NCI-H446 (cell line): ENCODE measurements around the gene ITPRIPL2.

Experiments used
- DNase-seq, 2 experiments: peaks; one replicate each; lab custom pipeline; 2025; lab: John Stamatoyannopoulos, UW

The ITPRIPL2 gene

DNA sequence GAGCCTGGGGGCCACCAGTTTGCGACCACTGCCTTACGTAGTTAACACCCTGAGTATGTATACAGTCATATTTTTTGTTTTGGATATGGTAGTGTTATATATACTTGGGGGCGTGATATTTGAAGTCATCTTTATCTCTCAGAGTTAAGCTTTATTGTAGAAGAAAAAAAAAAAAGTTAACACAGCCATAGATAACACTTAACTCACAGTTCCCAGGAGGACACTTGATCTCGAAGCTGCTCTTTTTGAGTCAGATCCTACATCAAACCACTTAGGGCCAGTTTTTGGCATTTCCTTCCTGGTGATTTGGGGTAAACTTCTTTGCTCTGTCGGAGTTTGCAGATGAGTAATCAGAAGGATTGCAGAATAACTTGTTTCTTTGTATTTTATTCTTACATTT is 5.8 kb downstream of the ITPRIPL2 start:
- DNase-seq = no peak

DNA sequence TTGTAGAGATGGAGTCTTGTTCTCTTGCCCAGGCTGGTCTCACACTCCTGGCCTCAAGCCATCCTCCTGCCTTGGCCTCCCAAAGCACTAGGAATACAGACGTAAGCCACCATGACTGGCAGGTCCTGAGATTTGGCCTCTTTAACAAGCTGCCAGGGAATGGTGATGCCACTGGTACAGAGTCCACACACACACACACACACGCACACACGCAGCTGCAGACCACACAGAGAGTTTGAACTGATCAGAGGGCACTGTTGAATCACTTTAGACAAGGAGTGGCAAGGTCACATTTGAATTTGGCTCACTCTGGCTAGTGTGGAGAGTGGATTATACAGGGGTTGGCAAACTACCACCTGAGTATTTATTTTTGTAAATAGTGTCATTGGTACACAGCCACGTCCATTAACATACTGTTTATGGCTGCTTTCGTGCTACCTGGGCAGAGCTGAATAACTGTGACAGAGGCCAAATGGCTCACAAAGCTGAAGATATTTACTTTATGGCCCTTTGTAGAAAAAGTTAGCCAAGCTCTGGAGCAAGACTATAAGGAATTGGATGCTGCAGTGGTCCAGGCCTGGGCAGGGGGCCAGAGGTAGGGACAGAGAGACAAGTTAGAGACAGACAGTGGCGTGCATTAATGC is 9.9 kb downstream of the ITPRIPL2 start:
- no peak for DNase-seq

DNA sequence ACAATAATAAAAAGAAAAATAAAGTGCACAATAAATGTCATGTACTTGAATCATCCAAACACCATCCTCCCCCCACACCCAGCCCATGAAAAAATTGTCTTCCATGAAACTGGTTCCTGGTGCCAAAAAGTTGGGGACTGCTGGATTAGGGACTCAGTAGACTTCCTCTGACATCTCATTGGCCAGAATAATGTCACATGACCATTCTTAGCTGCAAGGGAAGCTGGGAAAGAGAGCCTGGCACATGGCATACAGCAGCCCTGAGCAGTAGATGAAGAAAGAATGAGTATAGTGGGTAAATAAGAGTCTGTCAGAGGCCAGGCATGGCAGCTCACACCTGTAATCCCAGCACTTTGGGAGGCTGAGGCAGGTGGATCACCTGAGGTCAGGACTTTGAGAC is 12.5 kb downstream of the ITPRIPL2 start:
- DNase-seq = no peak

DNA sequence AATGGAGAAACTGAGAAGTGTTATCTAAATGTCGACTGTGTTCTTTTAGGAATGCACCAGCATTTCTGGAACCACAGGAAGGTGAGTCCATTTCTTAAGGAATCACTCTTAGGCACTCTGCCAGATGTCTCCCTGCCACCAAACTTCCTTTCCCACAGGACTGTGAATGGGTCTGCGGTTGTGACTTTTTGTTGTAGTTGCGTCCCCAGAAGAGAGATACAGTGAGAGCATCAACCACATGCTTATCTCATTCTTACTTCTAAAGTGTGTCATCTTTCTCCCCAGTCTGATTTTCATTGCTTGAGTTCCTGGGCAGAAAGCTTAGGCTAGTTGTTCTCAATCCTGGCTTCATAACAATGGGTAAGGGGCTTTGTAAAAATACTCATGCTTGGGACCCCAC is 13.4 kb downstream of the ITPRIPL2 start:
- no peak for DNase-seq

DNA sequence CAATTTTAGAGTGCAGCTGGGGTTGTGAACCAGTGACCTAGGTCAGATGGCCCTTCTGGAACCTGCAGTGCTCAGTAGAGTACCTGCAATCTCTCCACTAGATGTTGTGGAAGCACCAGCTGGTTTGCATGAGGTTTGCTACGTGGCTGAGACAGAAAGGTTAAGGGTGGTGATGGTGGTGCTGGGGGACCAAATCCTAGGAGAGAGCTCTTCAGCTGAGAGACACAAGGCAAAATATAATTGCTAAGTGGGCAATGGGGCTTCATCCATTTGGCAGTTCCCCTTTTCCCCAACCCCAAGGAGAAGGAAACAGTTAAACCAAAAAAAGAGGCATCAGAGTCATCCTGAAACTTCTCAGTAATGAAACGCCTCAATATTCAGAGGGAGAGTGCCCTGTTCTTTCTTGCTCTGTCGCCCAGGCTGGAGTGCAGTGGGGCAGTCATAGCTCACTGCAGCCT is 13.9 kb downstream of the ITPRIPL2 start:
- DNase-seq = no peak

DNA sequence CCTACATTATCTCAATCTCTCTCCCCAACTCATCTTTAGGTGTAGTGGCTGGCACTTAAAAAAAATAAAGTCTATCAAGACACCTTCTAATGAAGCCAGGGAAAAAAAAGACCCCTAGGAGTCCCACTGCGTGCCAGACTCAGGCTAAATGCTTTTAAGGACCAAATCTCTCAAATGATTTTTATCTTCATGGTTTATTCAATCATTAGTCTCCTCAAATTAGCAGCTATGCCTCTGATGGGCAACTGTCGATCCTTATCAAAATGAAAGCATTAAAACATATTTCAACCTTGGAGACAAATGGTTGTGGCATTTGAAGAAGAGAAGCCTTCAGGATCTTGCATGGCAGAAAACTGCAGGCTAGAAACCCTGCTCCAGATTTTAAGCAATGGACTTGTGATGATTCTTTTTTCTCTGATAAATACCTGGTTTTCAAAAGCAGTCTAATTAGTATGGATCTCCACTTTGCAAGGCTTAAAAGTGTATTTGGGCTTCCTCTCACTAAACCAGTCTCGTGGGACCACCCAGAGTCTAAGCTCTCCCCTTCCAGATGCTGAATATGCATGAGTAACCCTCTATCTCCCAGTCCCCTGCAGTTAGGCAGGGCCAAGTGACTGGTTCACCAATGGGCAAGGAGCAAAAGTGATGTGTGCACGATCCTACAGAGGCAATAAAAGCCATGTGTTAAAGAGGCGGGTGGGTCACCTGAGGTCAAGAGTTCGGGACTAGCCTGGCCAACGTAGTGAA is 14.9 kb downstream of the ITPRIPL2 start:
- DNase-seq = no peak

DNA sequence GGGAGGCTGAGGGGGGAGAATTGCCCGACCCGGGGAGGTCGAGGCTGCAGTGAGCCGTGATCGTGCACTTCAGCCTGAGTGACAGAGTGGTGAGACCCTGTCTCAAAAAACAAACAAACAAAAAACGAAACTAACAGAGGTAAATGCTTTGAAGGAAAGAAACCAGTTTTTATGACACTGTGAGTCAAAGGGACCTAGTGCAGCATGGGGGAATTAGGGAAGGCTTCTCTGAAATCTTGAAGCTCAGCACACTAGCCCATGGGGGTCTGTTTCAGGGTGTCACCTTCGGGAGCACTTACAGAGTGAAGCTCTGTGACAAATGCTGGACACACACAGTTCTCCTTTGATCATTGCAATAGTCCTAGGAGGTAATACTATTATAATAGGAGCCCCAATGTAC is 16.6 kb downstream of the ITPRIPL2 start:
- no peak for DNase-seq

DNA sequence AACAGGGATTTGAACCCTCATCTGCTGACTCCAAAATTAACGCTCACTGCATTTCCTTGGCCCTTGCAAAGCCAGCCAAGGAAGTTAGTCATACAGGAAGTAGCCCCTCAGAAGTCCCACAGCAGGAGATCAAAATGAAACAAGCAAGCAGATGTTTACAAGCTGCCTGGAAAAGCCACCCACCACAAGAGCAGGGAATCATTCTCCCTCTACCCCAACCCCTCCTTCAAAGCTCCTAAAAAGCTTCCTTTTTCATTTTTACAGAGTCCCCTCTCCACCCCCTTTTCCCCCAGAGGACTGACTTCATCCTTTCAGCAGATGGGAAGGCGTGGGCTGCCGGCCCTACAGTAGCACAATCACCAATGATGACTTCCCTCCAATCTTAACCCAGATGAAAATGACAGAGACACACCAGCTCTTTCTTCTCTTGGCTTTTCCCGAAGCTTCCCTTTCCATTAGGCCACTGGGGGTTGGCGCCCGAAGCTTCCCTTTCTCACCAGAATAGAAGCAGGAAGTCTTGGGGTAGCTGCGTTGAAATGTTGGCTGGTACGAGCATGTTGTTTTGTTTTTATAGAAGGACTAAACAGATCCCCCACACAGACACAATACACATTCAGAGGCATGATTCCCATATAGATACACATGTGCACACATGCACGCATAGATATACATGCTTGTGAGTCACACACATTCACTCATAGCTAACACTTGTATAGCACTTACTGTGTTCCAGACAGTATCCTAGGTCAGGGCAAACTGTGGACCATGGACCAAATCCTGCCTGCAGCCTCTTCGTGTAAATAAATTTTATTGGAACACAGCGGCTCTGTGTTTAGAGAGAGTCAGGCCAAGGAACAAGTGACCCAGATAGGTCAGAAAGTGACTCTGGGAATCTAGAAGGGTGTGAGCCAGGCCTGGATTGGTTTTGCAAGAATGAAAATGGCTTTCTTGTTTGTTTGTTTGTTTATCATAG is 17.4 kb downstream of the ITPRIPL2 start:
- no peak for DNase-seq

DNA sequence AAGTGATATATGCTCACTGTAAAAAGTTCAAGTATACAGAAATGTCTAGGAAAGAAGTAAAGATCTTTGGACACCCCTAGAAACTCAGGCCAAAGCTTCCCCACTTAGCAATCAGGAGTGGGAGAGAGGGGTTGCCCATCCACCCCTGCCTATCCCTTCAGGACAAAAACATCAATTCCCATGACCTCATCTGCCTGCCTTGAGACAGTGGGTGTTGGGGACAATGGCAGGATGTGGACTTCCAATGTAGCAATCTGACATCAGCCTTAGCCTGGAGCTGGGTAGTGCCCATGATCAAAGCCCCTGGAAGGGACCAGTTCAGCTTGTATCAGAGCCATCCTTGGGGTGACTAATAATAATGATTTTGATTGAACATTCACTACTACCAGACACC is 18.1 kb downstream of the ITPRIPL2 start:
- no peak for DNase-seq

DNA sequence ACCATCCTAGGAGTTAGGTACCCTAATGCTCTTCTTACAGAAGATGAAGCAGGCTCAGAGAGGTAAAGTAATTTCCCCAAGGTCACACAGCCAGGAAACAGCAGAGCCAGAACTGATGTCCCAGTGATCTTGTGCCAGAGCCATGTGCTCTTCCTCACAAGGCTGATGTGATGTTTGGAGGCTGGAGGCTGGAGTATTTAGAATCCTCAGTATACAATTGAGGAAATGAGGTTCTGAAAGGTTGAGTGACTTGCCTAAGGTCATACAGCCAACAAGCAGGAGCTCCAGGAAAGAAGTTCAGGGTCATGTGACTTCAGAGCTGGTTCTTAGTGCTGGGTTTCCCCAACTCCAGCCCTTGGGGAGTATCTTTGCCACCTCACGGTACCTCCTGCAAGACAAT is 18.5 kb downstream of the ITPRIPL2 start:
- DNase-seq = no peak

DNA sequence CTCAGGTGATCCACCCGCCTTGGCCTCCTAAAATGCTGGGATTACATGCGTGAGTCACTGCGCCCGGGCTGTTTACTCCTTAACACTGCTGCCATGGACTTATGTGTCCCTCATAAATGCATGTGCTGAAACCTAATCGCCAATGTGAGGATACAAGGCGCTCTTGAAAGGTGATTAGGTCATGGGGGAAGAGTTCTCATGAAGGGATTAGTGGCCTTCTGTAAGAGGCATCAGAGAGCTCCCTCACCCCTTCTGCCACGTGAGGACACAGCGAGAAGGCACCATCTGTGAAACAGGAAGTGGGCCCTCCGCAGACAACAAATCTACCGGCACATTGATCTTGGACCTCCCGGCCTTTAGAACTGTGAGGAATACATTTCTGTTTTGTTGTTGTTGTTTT is 19.1 kb downstream of the ITPRIPL2 start:
- no peak for DNase-seq

DNA sequence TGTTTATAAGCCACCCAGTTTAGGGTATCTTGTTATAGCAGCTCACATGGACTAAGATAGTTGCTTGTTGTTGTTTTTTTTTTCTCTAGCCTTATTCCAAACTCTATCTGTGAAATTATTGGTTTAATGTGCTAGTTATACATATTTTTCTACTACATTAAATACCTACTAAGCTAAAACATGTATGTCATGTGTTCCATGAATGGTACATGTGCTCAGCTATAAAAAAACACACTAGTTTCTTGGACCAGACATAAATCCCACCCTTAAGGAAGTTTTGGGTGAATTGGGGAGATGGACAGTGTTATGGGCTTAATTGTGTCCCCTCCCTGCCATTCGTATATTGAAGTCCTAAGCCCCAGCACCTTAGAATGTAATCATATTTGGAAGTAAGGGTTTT is 19.8 kb downstream of the ITPRIPL2 start:
- DNase-seq = no peak

DNA sequence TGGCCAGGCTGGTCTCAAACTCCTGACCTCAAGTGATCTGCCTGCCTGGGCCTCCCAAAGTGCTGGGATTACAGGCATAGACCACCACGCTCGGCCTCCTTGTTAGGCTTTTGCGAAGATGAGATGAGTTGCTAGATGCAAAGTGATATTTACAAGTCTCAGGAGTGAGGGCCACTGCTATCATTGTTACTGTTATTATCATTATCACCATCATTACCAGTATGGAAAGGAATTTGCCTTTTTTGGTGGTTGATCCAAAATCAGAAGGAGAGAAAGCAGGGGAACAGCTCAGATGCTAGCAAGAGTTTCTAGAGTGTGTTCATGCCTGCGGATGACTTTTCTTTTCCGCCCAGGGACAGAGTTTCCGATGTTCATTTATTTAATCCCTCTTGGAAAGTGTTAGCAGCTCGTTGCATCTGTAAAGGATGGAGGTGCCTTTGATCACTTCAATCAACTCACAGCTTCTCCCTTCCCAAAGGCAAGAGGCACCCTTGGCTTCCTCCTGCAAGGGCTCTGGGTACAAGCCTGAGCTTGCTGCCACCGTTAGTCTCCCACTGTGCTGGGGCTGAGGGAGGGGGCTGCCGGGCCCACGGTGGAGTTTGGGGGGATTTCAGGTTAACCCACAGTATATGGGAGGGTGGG is 21.6 kb downstream of the ITPRIPL2 start:
- no peak for DNase-seq

DNA sequence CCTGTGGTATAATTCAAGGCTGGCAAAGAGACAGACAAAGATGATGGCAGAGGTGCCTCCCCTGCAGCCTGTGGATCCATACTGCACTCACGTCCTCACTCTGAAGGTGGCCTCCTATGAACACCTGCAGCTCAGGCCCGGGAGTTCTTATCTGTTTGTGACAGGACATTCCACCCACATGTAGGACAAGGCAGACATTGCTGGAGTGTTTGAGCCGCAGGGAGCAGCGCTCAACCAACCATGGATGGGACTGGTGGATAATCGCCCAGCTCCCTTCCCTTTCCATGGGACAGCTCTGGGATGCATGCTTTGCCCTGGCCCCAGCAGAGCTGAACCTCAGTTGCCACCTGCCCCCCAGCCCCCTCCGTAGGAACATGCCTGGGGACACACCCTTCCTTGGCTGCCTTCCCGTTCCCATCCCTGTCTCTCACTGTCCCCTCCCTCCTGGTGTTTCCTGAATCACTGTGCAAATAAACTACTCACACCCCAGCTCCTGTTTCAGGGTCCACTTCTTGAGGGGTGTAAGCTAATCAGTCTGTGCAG is 22.2 kb downstream of the ITPRIPL2 start:
- DNase-seq = no peak

DNA sequence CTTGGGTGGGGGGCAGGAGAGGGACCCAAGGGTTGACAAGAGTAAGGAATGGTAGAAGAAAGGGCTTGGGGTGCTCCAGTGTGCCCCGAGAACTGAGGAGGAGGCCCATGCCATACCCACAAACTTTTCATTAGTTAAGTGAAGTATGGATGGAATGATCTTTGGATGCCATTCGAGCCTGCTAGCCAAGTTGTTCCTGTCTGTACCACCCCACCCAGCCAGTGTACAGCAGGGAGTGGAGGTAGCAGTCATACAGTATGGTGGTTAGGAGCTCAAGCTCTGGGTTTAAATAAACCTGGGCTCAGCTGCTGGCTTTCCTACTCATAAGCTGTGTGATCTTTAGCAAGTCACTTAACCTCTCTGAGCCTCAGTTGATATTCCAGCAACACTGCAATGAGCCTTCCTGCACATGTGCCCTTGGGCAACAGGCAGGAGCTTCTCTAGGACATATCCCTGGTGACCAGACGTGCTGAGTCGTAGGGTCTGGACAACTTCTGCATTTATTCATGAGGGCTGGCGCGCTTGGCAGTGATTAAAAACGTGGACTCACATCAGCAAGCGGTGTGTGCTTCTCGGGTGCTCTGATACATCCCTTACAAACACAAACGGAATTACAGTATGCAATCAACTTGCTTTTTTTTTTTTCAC is 22.9 kb downstream of the ITPRIPL2 start:
- DNase-seq = no peak

DNA sequence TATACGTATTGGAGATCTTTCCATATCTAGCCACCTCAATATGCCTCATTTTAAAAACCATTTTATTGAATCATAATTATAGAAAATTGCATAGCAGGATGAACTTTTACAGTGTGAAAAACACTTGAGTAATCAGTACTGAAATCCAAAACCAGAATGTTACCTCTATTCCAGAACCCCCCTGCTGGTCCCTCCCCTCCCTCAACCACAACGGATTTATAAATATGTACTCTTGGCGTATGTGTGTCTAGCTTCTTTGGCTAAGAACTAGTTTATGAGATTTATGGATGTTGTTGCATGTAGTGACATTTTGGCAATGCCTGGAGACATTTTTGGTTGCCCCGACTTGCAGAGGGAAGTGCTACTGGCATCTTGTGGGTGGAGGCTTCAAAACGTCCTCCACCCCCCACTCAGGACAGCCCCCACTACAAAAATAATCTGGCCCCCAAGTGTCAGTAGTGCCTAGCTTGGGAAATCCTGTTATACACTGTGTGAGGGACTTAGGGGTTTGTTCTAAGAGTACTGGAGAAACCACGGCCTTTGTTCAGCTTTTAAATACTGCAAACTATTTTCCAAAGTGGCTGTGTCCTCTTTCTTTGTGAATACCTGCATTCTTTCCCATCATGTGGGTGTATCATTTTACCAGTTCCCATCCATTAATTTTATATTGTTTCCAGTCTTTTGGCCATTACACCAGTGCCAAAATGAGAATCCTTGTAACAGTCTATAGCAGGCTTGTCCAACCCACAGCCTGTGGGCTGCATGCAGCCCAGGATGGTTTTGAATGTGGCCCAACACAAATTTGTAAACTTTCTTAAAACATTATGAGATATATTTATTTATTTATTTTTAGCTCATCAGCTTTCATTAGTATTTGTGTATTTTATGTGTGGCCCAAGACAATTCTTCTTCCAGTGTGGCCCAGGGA is 23.7 kb downstream of the ITPRIPL2 start:
- no peak for DNase-seq

DNA sequence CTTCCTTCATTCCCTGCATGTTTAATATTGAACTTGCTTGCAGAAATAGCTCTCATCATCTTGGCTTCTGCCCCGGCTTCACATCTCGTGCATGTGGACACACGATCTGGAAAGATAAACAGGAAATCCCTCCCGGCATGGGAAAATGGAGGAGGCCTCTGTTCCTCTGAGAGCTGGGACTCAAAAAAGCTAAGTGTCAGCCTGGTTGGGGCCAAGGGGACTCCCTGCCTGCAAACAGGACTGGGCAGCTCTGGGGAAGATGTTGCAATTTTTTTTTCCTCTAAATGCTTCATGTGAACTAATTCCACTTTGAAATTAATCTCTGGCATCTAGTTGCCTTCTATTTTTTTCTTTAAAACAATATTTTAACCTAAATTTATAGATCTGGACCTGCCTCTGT is 24.8 kb downstream of the ITPRIPL2 start:
- no peak for DNase-seq

DNA sequence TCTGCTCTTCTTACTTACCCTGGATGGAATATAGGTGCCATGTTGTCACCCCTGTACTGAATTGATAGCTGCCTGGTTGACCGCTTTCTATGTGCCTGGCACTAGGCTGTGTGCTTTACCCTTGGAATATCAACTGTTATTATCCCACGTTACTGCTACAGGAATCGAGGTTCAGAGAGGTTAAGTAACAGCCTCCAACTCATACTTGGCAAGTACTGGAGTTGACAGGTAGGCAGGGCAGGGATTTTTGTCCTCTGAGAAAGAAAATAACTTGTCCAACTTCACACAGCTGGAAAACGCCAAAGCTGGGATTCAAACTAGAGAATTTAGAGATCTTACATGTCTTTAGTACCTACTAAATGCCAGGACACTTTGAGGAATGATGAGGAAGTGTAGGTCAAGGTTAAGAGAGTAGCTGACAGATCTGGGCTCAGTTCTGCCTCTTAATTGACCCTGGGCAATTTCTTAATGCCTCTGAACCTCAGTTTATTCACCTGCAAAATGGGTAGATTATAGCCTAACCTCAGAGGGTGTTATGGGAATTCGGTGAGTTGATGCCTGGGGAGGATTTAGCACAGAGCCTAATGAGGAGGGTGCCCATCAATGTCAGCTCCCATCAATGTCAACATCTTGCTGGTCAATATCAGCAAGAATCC is 25.8 kb downstream of the ITPRIPL2 start:
- no peak for DNase-seq

DNA sequence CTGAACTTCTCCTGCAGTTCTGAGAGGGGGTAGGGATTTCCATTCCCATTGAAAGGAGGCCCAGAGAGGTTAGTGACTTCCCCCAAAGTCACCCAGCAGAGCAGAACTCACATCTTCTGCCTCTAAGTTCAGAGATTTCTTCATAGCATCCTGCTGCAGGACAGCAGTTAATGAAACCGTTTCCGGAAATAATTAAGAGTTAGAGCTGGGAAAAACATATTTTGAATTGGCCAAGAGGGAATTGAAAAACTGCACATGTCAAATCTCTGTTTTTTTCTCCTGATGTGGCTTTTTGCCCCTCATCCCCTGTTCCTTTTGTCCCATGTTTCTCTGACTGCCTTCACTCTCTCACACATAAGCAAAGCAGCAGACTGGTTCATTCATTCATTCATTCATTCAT is 26.6 kb downstream of the ITPRIPL2 start:
- DNase-seq = no peak
